Stomach (tissue), 9 donors: ENCODE results near the gene SERAC1. TPM values are rescaled to one million over a fixed set of nuclear protein-coding genes. Genes with fewer than 3 reads are reported as not detected.

ENCODE experiments used
- DNase-seq, 2 donors: peaks; one replicate each; pipeline versions ENCODE4 v3.0.0 to v3.0.0-alpha.2; 2013 to 2019
- H3K27ac ChIP-seq, 5 donors: fragments of 200-600 bp in 4 of 5; sonication (generic) in 4 of 5; one replicate each; pipeline ENCODE4 v1.5.1; 2013 to 2019; ENCODE audit warnings: mild to moderate bottlenecking in 1 of 5, moderate library complexity in 1 of 5
- H3K27me3 ChIP-seq, 3 donors: fragments of 200-600 bp; sonication (generic); one replicate each; pipeline ENCODE4 v1.5.1; 2017 to 2019; ENCODE audit warnings: mixed run types in 1 of 3
- H3K36me3 ChIP-seq, 4 donors: fragments of 200-600 bp; sonication (generic); 1 replicate in 3 of 4; 2 replicates in 1 of 4; pipeline ENCODE4 v1.5.1; 2016 to 2019
- H3K4me1 ChIP-seq, 4 donors: fragments of 200-600 bp; sonication (generic); one replicate each; pipeline ENCODE4 v1.5.1; 2016 to 2019
- H3K4me3 ChIP-seq, 4 donors: fragments of 200-600 bp; sonication (generic) in 3 of 4; one replicate each; pipeline ENCODE4 v1.5.1; 2016 to 2019; ENCODE audit warnings: mild to moderate bottlenecking in 1 of 4
- H3K9me3 ChIP-seq, 4 donors: fragments of 200-600 bp; sonication (generic); one replicate each; pipeline ENCODE4 v1.5.1; 2016 to 2019
- CTCF ChIP-seq, 7 experiments: fragments of 450-650 bp in 4 of 7; fragments of 200-600 bp in 3 of 7; sonication (generic) in 3 of 7; IDR thresholded peaks; one replicate each; pipeline ENCODE4 v1.5.1; 2016 to 2019; ENCODE audit warnings: antibody characterized with exemption in 7 of 7, control low read depth in 2 of 7, mild to moderate bottlenecking in 1 of 7
- EP300 ChIP-seq: sonication (generic); formaldehyde crosslinking; IDR thresholded peaks from one replicate; pipeline ENCODE4 v1.6.1; 2017; ENCODE audit warnings: antibody characterized with exemption
- POLR2A ChIP-seq, 4 donors: fragments of 450-650 bp; IDR thresholded peaks; one replicate each; pipeline ENCODE4 v1.6.1; 2016; ENCODE audit warnings: antibody characterized with exemption in 4 of 4, control low read depth in 2 of 4, mild to moderate bottlenecking in 1 of 4, moderate library complexity in 1 of 4
- POLR2AphosphoS5 ChIP-seq, 3 donors: sonication (generic); formaldehyde crosslinking; IDR thresholded peaks; one replicate each; pipeline ENCODE4 v1.6.1; 2016; ENCODE audit warnings: antibody characterized with exemption in 3 of 3
- WGBS, 5 donors: extraction: QIAGEN DNeasy Blood & Tissue Kit in 3 of 5; methylation state at CpG; one replicate each; pipeline versions ENCODE4 v1.1.5 to v1.1.7; 2013 to 2018; 5-methylcytosine and 5-hydroxymethylcytosine counted together
- intact Hi-C: fragments of 100-400 bp; cut with DNase I; formaldehyde crosslinking; loops from one replicate; pipeline ENCODE4 v1.15.1; 2023; ENCODE audit warnings: low total_unique reads
- polyA plus RNA-seq, 3 donors: library from polyadenylated mRNA; stranded (reverse); fragments of 200-250 nt; gene quantifications; one replicate each; pipeline ENCODE4 v1.2.3, GENCODE V29; 2013
- total RNA-seq, 5 donors: library from RNA; depleted of rRNA; stranded (reverse); fragments of >200 nt; gene quantifications; one replicate each; pipeline versions ENCODE4 v1.1.0 to v1.2.3, GENCODE V29; 2014 to 2016
- donor health status: healthy with polysubstance abuse.
- donor health status: Bipolar disorder and iron deficiency.
- donor health status: healthy.

SERAC1 gene
- total and polyA plus RNA-seq, 8 donors = 0.58 to 27.2 (median 4.3) TPM

GRCh38 chr6:158103228-158103627 lies 64.8 kb downstream of the SERAC1 start:
- no peak for DNase-seq
- H3K27ac ChIP-seq = no peak overlapping the region
- no peaks in the 10 kb centered on the region for H3K9me3 ChIP-seq
- no peak overlapping the region for H3K4me3 ChIP-seq
- TF ChIP-seq POLR2A (IDR thresholded peaks at IDR 0.05) (no peak), CTCF (IDR thresholded peaks at IDR 0.05) (no peak), POLR2AphosphoS5 (IDR thresholded peaks at IDR 0.05) (no peak), EP300 (no peak)
- H3K36me3 ChIP-seq = no peaks in the 10 kb centered on the region
- no peaks in the 10 kb centered on the region for H3K4me1 ChIP-seq
- intact Hi-C loops = no loop called here
- 88 to 95% (median 92%) methylated on average over 4 of the region's 4 CpGs for whole genome bisulfite sequencing, 5 donors
- H3K27me3 ChIP-seq = no peaks in the 10 kb centered on the region

- H3K9me3 ChIP-seq = no peaks in the 10 kb centered on the region
- no peak overlapping the region for H3K27ac ChIP-seq
- DNase-seq = no peak
- peaks cover 18 to 73% (median 69%) of the 10 kb centered on the region in 4 donors for H3K36me3 ChIP-seq
- no peak overlapping the region for H3K4me3 ChIP-seq
- H3K27me3 ChIP-seq = no peaks in the 10 kb centered on the region
- WGBS, 5 donors = 94 to 99% (median 95%) methylated on average over 8 to 15 of the region's 15 CpGs
- H3K4me1 ChIP-seq = no peaks in the 10 kb centered on the region
- intact Hi-C loops = no loop called here
- TF ChIP-seq POLR2A (IDR thresholded peaks at IDR 0.05) (no peak), CTCF (IDR thresholded peaks at IDR 0.05) (no peak), EP300 (no peak), POLR2AphosphoS5 (IDR thresholded peaks at IDR 0.05) (no peak)
Observed at GRCh38 chr6:158095671-158096070, 72.4 kb downstream of the SERAC1 start.

- TF ChIP-seq EP300 = no peak
- no peak for TF ChIP-seq CTCF (IDR thresholded peaks at IDR 0.05)
- TF ChIP-seq POLR2AphosphoS5 (IDR thresholded peaks at IDR 0.05) = no peak
- TF ChIP-seq POLR2A (IDR thresholded peaks at IDR 0.05) = no peak
- Histone ChIP-seq H3K27ac (no peak overlapping the region), H3K9me3 (no peaks in the 10 kb centered on the region), H3K36me3 (peaks cover 18 to 79% (median 73%) of the 10 kb centered on the region in 4 donors), H3K27me3 (no peaks in the 10 kb centered on the region), H3K4me1 (no peaks in the 10 kb centered on the region), H3K4me3 (no peak overlapping the region)
- 83 to 96% (median 91%) methylated on average over 6 of the region's 6 CpGs for WGBS, 5 donors
- intact Hi-C loops = no loop called here
- no peak for DNase-seq
Observed at GRCh38 chr6:158095031-158095430, 73.0 kb downstream of the SERAC1 start.

GRCh38 chr6:158092806-158093205 lies 75.3 kb downstream of the SERAC1 start:
- Histone ChIP-seq H3K4me1 (no peaks in the 10 kb centered on the region), H3K4me3 (no peak overlapping the region), H3K36me3 (peaks cover 18 to 99% (median 89%) of the 10 kb centered on the region in 4 donors), H3K27ac (no peak overlapping the region), H3K9me3 (no peaks in the 10 kb centered on the region), H3K27me3 (no peaks in the 10 kb centered on the region)
- DNase-seq = no peak
- intact Hi-C loops = no loop called here
- WGBS, 5 donors = 91 to 97% (median 96%) methylated on average over 9 of the region's 9 CpGs
- TF ChIP-seq POLR2A (IDR thresholded peaks at IDR 0.05) = no peak
- no peak for TF ChIP-seq POLR2AphosphoS5 (IDR thresholded peaks at IDR 0.05)
- no peak for TF ChIP-seq EP300
- TF ChIP-seq CTCF (IDR thresholded peaks at IDR 0.05) = no peak
